Measurements from ENCODE around the gene RAB3GAP2.

GRCh38 chr1:220291580-220291979 lies 19.3 kb upstream of the RAB3GAP2 start:
- TF ChIP-seq, protein P1, sequence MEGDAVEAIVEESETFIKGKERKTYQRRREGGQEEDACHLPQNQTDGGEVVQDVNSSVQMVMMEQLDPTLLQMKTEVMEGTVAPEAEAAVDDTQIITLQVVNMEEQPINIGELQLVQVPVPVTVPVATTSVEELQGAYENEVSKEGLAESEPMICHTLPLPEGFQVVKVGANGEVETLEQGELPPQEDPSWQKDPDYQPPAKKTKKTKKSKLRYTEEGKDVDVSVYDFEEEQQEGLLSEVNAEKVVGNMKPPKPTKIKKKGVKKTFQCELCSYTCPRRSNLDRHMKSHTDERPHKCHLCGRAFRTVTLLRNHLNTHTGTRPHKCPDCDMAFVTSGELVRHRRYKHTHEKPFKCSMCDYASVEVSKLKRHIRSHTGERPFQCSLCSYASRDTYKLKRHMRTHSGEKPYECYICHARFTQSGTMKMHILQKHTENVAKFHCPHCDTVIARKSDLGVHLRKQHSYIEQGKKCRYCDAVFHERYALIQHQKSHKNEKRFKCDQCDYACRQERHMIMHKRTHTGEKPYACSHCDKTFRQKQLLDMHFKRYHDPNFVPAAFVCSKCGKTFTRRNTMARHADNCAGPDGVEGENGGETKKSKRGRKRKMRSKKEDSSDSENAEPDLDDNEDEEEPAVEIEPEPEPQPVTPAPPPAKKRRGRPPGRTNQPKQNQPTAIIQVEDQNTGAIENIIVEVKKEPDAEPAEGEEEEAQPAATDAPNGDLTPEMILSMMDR (IDR thresholded peaks at IDR 0.05 in 4 of 5, conservative IDR thresholded peaks at IDR 0.05 in 1 of 5), result no peak
- TF ChIP-seq POLR2A (IDR thresholded peaks at IDR 0.05), result no peak
